ENCODE measurements around the gene PPCDC.

GRCh38 chr15:75051711-75052110 lies 28.3 kb downstream of the PPCDC start:
- TF ChIP-seq, protein P1, sequence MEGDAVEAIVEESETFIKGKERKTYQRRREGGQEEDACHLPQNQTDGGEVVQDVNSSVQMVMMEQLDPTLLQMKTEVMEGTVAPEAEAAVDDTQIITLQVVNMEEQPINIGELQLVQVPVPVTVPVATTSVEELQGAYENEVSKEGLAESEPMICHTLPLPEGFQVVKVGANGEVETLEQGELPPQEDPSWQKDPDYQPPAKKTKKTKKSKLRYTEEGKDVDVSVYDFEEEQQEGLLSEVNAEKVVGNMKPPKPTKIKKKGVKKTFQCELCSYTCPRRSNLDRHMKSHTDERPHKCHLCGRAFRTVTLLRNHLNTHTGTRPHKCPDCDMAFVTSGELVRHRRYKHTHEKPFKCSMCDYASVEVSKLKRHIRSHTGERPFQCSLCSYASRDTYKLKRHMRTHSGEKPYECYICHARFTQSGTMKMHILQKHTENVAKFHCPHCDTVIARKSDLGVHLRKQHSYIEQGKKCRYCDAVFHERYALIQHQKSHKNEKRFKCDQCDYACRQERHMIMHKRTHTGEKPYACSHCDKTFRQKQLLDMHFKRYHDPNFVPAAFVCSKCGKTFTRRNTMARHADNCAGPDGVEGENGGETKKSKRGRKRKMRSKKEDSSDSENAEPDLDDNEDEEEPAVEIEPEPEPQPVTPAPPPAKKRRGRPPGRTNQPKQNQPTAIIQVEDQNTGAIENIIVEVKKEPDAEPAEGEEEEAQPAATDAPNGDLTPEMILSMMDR (IDR thresholded peaks at IDR 0.05): no peak
- TF ChIP-seq, protein P2, sequence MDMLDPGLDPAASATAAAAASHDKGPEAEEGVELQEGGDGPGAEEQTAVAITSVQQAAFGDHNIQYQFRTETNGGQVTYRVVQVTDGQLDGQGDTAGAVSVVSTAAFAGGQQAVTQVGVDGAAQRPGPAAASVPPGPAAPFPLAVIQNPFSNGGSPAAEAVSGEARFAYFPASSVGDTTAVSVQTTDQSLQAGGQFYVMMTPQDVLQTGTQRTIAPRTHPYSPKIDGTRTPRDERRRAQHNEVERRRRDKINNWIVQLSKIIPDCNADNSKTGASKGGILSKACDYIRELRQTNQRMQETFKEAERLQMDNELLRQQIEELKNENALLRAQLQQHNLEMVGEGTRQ (IDR thresholded peaks at IDR 0.05; ENCODE audit: borderline replicate concordance, low read depth, low read length): no peak
- TF ChIP-seq EP300 (IDR thresholded peaks at IDR 0.05; ENCODE audit: borderline replicate concordance in 1 of 2, low read depth in 1 of 2, low read length in 1 of 2) (no peak), POLR2AphosphoS5 (IDR thresholded peaks at IDR 0.05; ENCODE audit: low read depth, low read length) (no peak), GABPA (IDR thresholded peaks at IDR 0.05; ENCODE audit: low read depth) (no peak), MAX (IDR thresholded peaks at IDR 0.05; ENCODE audit: low read depth) (no peak), YY1 (IDR thresholded peaks at IDR 0.05; ENCODE audit: low read depth) (no peak)
